H9 (cell line): ENCODE results near the gene FXYD7. TPM values are rescaled to one million over a fixed set of nuclear protein-coding genes. Genes with fewer than 3 reads are reported as not detected.
"Not testable (repeated sequence)": the region's sequence is repeated elsewhere in the genome, so short reads cannot be mapped to it uniquely, and the experiment has no call there.

Experiments used
- DNase-seq: peaks from one replicate; pipeline ENCODE4 v3.0.0-alpha.2; 2017
- H2AFZ ChIP-seq: one replicate; pipeline ENCODE4 v1.6.1; 2013; ENCODE audit warnings: mild to moderate bottlenecking, low read length, control low read depth, moderate library complexity
- H2AK5ac ChIP-seq: 2 replicates; pipeline ENCODE4 v1.6.1; 2013; ENCODE audit warnings: low read length, control low read depth, mixed read lengths; ENCODE audit not compliant: insufficient read length
- H2BK120ac ChIP-seq: one replicate; pipeline ENCODE4 v1.6.1; 2013; ENCODE audit warnings: low read depth, mild to moderate bottlenecking, low read length, control low read depth, inconsistent platforms; ENCODE audit not compliant: poor library complexity, severe bottlenecking
- H2BK12ac ChIP-seq: 2 replicates; pipeline ENCODE4 v1.6.1; 2013; ENCODE audit warnings: low read length, control low read depth, mixed read lengths, low read depth; ENCODE audit not compliant: insufficient read length
- H2BK15ac ChIP-seq: 2 replicates; pipeline ENCODE4 v1.6.1; 2013; ENCODE audit warnings: low read depth, low read length, control low read depth
- H2BK20ac ChIP-seq: one replicate; pipeline ENCODE4 v1.6.1; 2013; ENCODE audit warnings: low read depth, mild to moderate bottlenecking, low read length, control low read depth, inconsistent platforms; ENCODE audit not compliant: poor library complexity, severe bottlenecking
- H2BK5ac ChIP-seq: 2 replicates; pipeline ENCODE4 v1.6.1; 2013; ENCODE audit warnings: low read length, control low read depth, mixed read lengths; ENCODE audit not compliant: insufficient read length
- H3K14ac ChIP-seq: 2 replicates; pipeline ENCODE4 v1.6.1; 2013; ENCODE audit warnings: low read length, control low read depth; ENCODE audit not compliant: insufficient read depth
- H3K18ac ChIP-seq: 2 replicates; pipeline ENCODE4 v1.6.1; 2013; ENCODE audit warnings: low read depth, mild to moderate bottlenecking, mixed read lengths, low read length, control low read depth; ENCODE audit not compliant: insufficient read length
- H3K23ac ChIP-seq: 2 replicates; pipeline ENCODE4 v1.6.1; 2013; ENCODE audit warnings: low read length, control low read depth, mixed read lengths, low read depth; ENCODE audit not compliant: insufficient read length
- H3K23me2 ChIP-seq: 2 replicates; pipeline ENCODE4 v1.6.1; 2013; ENCODE audit warnings: low read depth, mild to moderate bottlenecking, mixed read lengths, low read length, control low read depth; ENCODE audit not compliant: insufficient read length, poor library complexity, severe bottlenecking
- H3K27ac ChIP-seq: 2 replicates; pipeline ENCODE4 v1.5.1; 2013; ENCODE audit warnings: low read length, control low read depth, mixed read lengths, low read depth; ENCODE audit not compliant: insufficient read length
- H3K27me3 ChIP-seq: 2 replicates; pipeline ENCODE4 v1.6.1; 2013; ENCODE audit warnings: low read length, control low read depth, inconsistent platforms; ENCODE audit not compliant: insufficient read depth
- H3K4ac ChIP-seq: 2 replicates; pipeline ENCODE4 v1.6.1; 2013; ENCODE audit warnings: low read depth, mild to moderate bottlenecking, control low read depth, inconsistent platforms, low read length, moderate library complexity
- H3K4me1 ChIP-seq: 2 replicates; pipeline ENCODE4 v1.6.1; 2013; ENCODE audit warnings: low read length, control low read depth, inconsistent platforms; ENCODE audit not compliant: insufficient read depth
- H3K4me2 ChIP-seq: 2 replicates; pipeline ENCODE4 v1.6.1; 2013; ENCODE audit warnings: low read length, control low read depth, mixed read lengths; ENCODE audit not compliant: insufficient read length, insufficient read depth
- H3K56ac ChIP-seq: 2 replicates; pipeline ENCODE4 v1.6.1; 2013; ENCODE audit warnings: low read depth, mild to moderate bottlenecking, mixed read lengths, low read length, control low read depth; ENCODE audit not compliant: insufficient read length
- H3K79me1 ChIP-seq: 2 replicates; pipeline ENCODE4 v1.6.1; 2013; ENCODE audit warnings: low read depth, mild to moderate bottlenecking, moderate library complexity, low read length, control low read depth, inconsistent platforms; ENCODE audit not compliant: insufficient read depth, poor library complexity, severe bottlenecking
- H3K79me2 ChIP-seq: 2 replicates; pipeline ENCODE4 v1.6.1; 2013; ENCODE audit warnings: low read length, control low read depth, inconsistent platforms; ENCODE audit not compliant: insufficient read depth
- H3K9ac ChIP-seq: 2 replicates; pipeline ENCODE4 v1.6.1; 2013; ENCODE audit warnings: low read length, control low read depth, mixed read lengths; ENCODE audit not compliant: insufficient read length; ENCODE audit errors: extremely low read depth
- H3K9me3 ChIP-seq: one replicate; pipeline ENCODE4 v1.6.1; 2013; ENCODE audit warnings: low read depth, low read length, inconsistent platforms; ENCODE audit not compliant: control insufficient read depth
- H3T11ph ChIP-seq: one replicate; pipeline ENCODE4 v1.6.1; 2013; ENCODE audit warnings: mild to moderate bottlenecking, low read length, control low read depth, inconsistent platforms
- H4K20me1 ChIP-seq: one replicate; pipeline ENCODE4 v1.6.1; 2013; ENCODE audit not compliant: control insufficient read depth, insufficient read length, insufficient read depth
- H4K5ac ChIP-seq: 2 replicates; pipeline ENCODE4 v1.6.1; 2013; ENCODE audit warnings: low read depth, mild to moderate bottlenecking, mixed read lengths, low read length, control low read depth; ENCODE audit not compliant: insufficient read length
- H4K8ac ChIP-seq: replicated peaks from 2 replicates; pipeline ENCODE4 v1.6.1; 2013; ENCODE audit warnings: low read length, control low read depth, mixed read lengths, low read depth; ENCODE audit not compliant: insufficient read length
- H4K91ac ChIP-seq: 2 replicates; pipeline ENCODE4 v1.6.1; 2013; ENCODE audit warnings: low read depth, mild to moderate bottlenecking, moderate library complexity, mixed read lengths, low read length, control low read depth; ENCODE audit not compliant: insufficient read length
- H3K27ac Mint-ChIP-seq, 3 experiments: 2 replicates in 2 of 3; 3 replicates in 1 of 3; pipeline ENCODE4 v1.8.0; 2020 to 2021; ENCODE audit warnings: mixed read lengths in 3 of 3, mild to moderate bottlenecking in 1 of 3, moderate library complexity in 1 of 3
- H3K27me3 Mint-ChIP-seq: 2 replicates; pipeline ENCODE4 v1.8.0; 2021; ENCODE audit warnings: low read depth, mild to moderate bottlenecking, moderate library complexity, mixed read lengths
- H3K36me3 Mint-ChIP-seq, 3 experiments: 2 replicates in 2 of 3; 3 replicates in 1 of 3; pipeline ENCODE4 v1.8.0; 2020 to 2021; ENCODE audit warnings: low read depth in 3 of 3, mixed read lengths in 3 of 3; ENCODE audit not compliant: insufficient read depth in 1 of 3
- H3K4me1 Mint-ChIP-seq, 2 experiments: 2 replicates each; pipeline ENCODE4 v1.8.0; 2020; ENCODE audit warnings: mixed read lengths in 2 of 2
- H3K4me3 Mint-ChIP-seq, 2 experiments: 2 replicates in 1 of 2; 3 replicates in 1 of 2; pipeline ENCODE4 v1.8.0; 2020 to 2021; ENCODE audit warnings: mild to moderate bottlenecking in 2 of 2, mixed read lengths in 2 of 2, moderate library complexity in 1 of 2
- H3K9me3 Mint-ChIP-seq, 2 experiments: 2 replicates in 1 of 2; 3 replicates in 1 of 2; pipeline ENCODE4 v1.8.0; 2020; ENCODE audit warnings: mild to moderate bottlenecking in 2 of 2, mixed read lengths in 2 of 2, moderate library complexity in 1 of 2
- WGBS: extraction: QIAGEN DNeasy Blood & Tissue Kit; methylation state at CpG from one replicate; pipeline ENCODE4 v1.1.7; 2013; ENCODE audit warnings: missing lambda C conversion rate, low lambda C conversion rate, mixed read lengths; ENCODE audit not compliant: insufficient read length; ENCODE audit errors: extremely low coverage; 5-methylcytosine and 5-hydroxymethylcytosine counted together
- total RNA-seq: library from RNA; stranded (reverse); gene quantifications from 2 replicates; pipeline ENCODE4 v1.2.1, GENCODE V29; 2021
- TF ChIP-seq, protein P1 (sequence below): fragments of 200-600 bp; sonication (generic); conservative IDR thresholded peaks from 3 replicates; pipeline ENCODE4 v1.8.0; 2021; ENCODE audit warnings: antibody characterized with exemption, mild to moderate bottlenecking

FXYD7 gene
- total RNA-seq, 1 experiment from 2014 or later: 9.0 TPM

DNA sequence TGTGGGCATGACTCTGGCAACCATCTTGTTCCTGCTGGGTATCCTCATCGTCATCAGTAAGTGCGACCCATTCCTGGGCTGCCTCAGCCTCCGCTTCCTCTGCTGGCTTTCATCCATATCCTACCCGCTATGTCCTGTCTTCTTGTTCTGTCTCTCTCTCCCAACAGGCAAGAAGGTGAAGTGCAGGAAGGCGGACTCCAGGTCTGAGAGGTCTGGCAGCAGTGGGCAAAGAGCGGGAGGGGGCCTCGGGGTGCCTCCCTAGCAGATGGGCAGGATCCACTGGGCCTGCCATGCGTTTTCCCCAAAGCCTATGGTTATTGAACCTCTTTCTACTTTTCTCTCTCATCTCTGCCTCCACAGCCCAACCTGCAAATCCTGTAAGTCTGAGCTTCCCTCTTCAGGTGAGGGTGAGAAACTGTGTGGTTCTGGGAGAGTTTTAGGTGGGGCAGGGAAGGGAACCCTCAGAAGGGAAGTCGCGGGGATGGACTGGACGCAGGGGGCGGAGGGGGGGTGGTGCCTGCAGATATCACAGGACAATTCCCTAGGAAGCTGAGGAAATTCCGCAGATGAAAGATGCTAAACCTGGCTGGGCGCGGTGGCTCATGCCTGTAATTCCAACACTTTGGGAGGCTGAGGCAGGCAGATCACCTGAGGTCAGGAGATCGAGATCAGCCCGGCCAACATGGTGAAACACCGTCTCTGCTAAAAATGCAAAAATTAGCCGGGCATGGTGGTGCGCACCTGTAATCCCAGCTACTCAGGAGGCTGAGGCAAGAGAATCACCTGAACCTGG, 8.4 kb downstream of the FXYD7 start:
- H4K8ac ChIP-seq: no peak overlapping the region
- no peak overlapping the region for H2BK5ac ChIP-seq
- H3K56ac ChIP-seq: no peak overlapping the region
- H4K5ac ChIP-seq: no peak overlapping the region
- no peaks in the 10 kb centered on the region for H3K9me3 ChIP-seq
- no peak overlapping the region for H2BK15ac ChIP-seq
- H2BK120ac ChIP-seq: no peak overlapping the region
- H3K4ac ChIP-seq: no peak overlapping the region
- H3K4me2 ChIP-seq: no peak overlapping the region
- peaks cover 47 to 53% of the 10 kb centered on the region in 2 experiments for H3K4me1 Mint-ChIP-seq
- H3K4me1 ChIP-seq: peaks cover 10% of the 10 kb centered on the region; the same call in 1 of the 2 replicates
- no peak overlapping the region for H2BK20ac ChIP-seq
- no peak overlapping the region for H3K23ac ChIP-seq
- H3K9me3 Mint-ChIP-seq: no peaks in the 10 kb centered on the region; a peak in 1 of 5 replicates
- peak overlapping the region in 2 of 3 experiments; percentile 68 to 86; a peak in 3 of 7 replicates for H3K27ac Mint-ChIP-seq
- H3K27ac ChIP-seq: no peak overlapping the region
- peaks cover 2% of the 10 kb centered on the region for H3K27me3 Mint-ChIP-seq
- no peak overlapping the region; a peak in 1 of 5 replicates for H3K4me3 Mint-ChIP-seq
- peaks cover 2 to 8% (median 4%) of the 10 kb centered on the region in 3 experiments; a peak in 5 of 7 replicates for H3K36me3 Mint-ChIP-seq
- no peak overlapping the region for H3K9ac ChIP-seq
- no peak overlapping the region for H3K14ac ChIP-seq
- no peaks in the 10 kb centered on the region for H4K20me1 ChIP-seq
- H2BK12ac ChIP-seq: no peak overlapping the region
- H3K23me2 ChIP-seq: peaks cover 19% of the 10 kb centered on the region
- no peak overlapping the region for H3T11ph ChIP-seq
- no peaks in the 10 kb centered on the region for H3K79me1 ChIP-seq
- TF ChIP-seq, protein P1, sequence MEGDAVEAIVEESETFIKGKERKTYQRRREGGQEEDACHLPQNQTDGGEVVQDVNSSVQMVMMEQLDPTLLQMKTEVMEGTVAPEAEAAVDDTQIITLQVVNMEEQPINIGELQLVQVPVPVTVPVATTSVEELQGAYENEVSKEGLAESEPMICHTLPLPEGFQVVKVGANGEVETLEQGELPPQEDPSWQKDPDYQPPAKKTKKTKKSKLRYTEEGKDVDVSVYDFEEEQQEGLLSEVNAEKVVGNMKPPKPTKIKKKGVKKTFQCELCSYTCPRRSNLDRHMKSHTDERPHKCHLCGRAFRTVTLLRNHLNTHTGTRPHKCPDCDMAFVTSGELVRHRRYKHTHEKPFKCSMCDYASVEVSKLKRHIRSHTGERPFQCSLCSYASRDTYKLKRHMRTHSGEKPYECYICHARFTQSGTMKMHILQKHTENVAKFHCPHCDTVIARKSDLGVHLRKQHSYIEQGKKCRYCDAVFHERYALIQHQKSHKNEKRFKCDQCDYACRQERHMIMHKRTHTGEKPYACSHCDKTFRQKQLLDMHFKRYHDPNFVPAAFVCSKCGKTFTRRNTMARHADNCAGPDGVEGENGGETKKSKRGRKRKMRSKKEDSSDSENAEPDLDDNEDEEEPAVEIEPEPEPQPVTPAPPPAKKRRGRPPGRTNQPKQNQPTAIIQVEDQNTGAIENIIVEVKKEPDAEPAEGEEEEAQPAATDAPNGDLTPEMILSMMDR: 0 out of 3 replicates have a peak, but pooled peaks have one; percentile 17
- WGBS: no CpG with 5 or more reads among the region's 20 CpGs
- no peak overlapping the region for H4K91ac ChIP-seq
- H2AK5ac ChIP-seq: no peak overlapping the region
- H3K18ac ChIP-seq: no peak overlapping the region
- H3K27me3 ChIP-seq: no peaks in the 10 kb centered on the region
- no peak overlapping the region for H2AFZ ChIP-seq
- peak; percentile 61 for DNase-seq
- no peaks in the 10 kb centered on the region; the same call in 1 of the 2 replicates for H3K79me2 ChIP-seq

DNA sequence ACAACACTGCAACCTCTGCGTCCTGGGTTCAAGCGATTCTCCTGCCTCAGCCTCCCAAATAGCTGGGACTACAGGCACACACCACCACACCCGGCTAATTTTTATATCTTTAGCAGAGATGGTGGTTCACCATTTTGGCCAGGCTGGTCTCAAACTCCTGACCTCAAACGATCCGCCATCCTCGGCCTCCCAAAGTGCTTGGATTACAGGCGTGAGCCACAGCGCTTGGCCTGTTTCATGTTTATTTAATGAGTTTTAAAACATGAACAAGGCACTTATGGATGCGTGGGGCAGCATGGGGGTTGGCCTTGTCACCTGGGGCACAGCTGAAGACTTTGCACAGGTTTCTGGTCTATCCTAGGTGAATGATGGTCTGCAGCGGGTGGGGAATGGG, 10.1 kb downstream of the FXYD7 start:
- H3K14ac ChIP-seq, H3K4ac ChIP-seq, H2AFZ ChIP-seq, H4K8ac ChIP-seq, H4K20me1 ChIP-seq, DNase-seq, H3K18ac ChIP-seq, H3T11ph ChIP-seq, H2AK5ac ChIP-seq, H3K9me3 ChIP-seq, H3K4me1 ChIP-seq, H3K9me3 Mint-ChIP-seq, H3K56ac ChIP-seq, H4K91ac ChIP-seq, H3K9ac ChIP-seq, H2BK15ac ChIP-seq, H3K27me3 ChIP-seq, H3K79me2 ChIP-seq, H3K23ac ChIP-seq, H4K5ac ChIP-seq, H2BK5ac ChIP-seq, H2BK12ac ChIP-seq, H2BK120ac ChIP-seq, H3K27ac ChIP-seq, H2BK20ac ChIP-seq, H3K79me1 ChIP-seq, H3K27me3 Mint-ChIP-seq: not testable (repeated sequence)
- peak overlapping the region; percentile 68 for H3K4me2 ChIP-seq
- WGBS: no CpG with 5 or more reads among the region's 10 CpGs
- peak overlapping the region in 1 of 3 experiments; percentile 92; a peak in 1 of 7 replicates for H3K27ac Mint-ChIP-seq
- H3K4me1 Mint-ChIP-seq: peaks cover 49 to 55% of the 10 kb centered on the region in 2 experiments
- H3K4me3 Mint-ChIP-seq: peak overlapping the region; percentile 74 to 93
- peaks cover 19% of the 10 kb centered on the region for H3K23me2 ChIP-seq
- H3K36me3 Mint-ChIP-seq: peaks cover 10 to 15% (median 11%) of the 10 kb centered on the region in 3 experiments; a peak in 6 of 7 replicates
